Endothelial cell (in vitro differentiated cells): Measurements from ENCODE around the gene PTGES3. TPM values are rescaled to one million over a fixed set of nuclear protein-coding genes. Genes with fewer than 3 reads are reported as not detected.
A peak's percentile ranks its signal among the peaks of the same experiment; 100 is the strongest.

ENCODE experiments used
- DNase-seq: peaks from one replicate; pipeline ENCODE4 v3.0.0; 2021; ENCODE audit warnings: low spot score
- H3K27ac Mint-ChIP-seq: one replicate; pipeline ENCODE4 v1.8.0; 2021; ENCODE audit warnings: mixed read lengths, inconsistent platforms; ENCODE audit not compliant: unreplicated experiment
- H3K27me3 Mint-ChIP-seq: one replicate; pipeline ENCODE4 v1.8.0; 2021; ENCODE audit warnings: mild to moderate bottlenecking, moderate library complexity, mixed read lengths, inconsistent platforms; ENCODE audit not compliant: unreplicated experiment
- H3K36me3 Mint-ChIP-seq: one replicate; pipeline ENCODE4 v1.8.0; 2021; ENCODE audit warnings: mild to moderate bottlenecking, low read depth, mixed read lengths, inconsistent platforms; ENCODE audit not compliant: unreplicated experiment
- H3K4me1 Mint-ChIP-seq: one replicate; pipeline ENCODE4 v1.8.0; 2021; ENCODE audit warnings: mild to moderate bottlenecking, mixed read lengths, inconsistent platforms; ENCODE audit not compliant: unreplicated experiment
- H3K4me3 Mint-ChIP-seq: one replicate; pipeline ENCODE4 v1.8.0; 2021; ENCODE audit warnings: mild to moderate bottlenecking, mixed read lengths, inconsistent platforms; ENCODE audit not compliant: unreplicated experiment
- H3K9me3 Mint-ChIP-seq: one replicate; pipeline ENCODE4 v1.8.0; 2021; ENCODE audit warnings: mixed read lengths, inconsistent platforms; ENCODE audit not compliant: unreplicated experiment
- total RNA-seq: library from RNA; stranded (reverse); fragmentation: NEBNext Ultra II Directional; extraction: Animal tissue kit (Norgen Biotek cat#: 25700); gene quantifications from one replicate; pipeline ENCODE4 v1.2.1, GENCODE V29; 2021; ENCODE audit not compliant: unreplicated experiment
- TF ChIP-seq, protein P1 (sequence below): fragments of 200-600 bp; sonication (generic); IDR thresholded peaks from one replicate; pipeline ENCODE4 v1.5.0; 2021; ENCODE audit warnings: antibody characterized with exemption; ENCODE audit not compliant: unreplicated experiment

PTGES3 gene
- total RNA-seq, 1 donor from 2014 or later, result 165 TPM

DNA sequence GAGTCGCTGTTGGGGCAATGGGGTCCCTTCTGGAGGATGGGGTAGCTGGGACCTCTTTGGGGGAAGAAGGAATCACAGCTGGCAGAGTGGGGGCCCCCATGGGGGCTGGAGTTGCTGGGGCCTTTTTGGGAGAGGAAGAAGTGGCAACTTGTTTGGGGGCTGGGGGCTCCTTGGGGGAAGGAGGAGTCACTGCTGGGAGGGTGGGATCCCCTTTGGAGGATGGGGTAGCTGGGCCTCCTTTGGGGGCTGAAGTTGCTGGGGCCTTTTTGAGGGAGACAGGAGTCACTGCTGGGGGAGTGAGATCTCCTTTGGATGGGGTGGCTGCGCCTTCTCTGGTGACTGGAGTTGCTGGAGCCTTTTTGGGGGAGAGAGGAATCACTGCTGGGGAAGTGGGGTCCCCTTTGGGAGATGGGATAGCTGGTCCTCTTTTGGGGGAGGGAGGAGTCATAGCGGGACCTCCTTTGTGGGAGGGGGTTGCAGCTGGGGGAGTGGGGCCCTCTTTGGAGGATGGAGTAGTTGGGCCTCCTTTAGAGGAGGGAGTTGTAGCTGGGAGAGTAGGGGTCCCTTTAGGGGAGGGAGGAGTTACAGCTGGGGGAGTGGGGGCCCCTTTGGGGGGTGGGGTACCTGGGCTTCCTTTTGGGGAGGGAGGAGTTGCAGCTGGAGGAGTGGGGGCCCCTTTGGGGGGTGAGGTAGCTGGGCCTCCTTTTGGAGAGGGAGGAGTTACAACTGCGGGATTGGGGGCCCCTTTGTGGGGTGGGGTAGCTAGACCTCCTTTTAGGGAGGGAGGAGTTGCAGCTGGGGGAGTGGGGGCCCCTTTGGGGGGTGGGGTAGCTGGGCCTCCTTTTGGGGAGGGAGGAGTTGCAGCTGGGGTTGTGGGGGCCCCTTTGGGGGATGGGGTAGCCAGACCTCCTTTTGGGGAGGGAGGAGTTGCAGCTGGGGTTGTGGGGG, 29.1 kb upstream of the PTGES3 start:
- Mint-ChIP-seq H3K27me3 (peaks cover 10% of the 10 kb centered on the region), H3K9me3 (no peaks in the 10 kb centered on the region), H3K4me3 (no peak overlapping the region), H3K27ac (no peak overlapping the region), H3K36me3 (peaks cover 64% of the 10 kb centered on the region), H3K4me1 (peaks cover 44% of the 10 kb centered on the region)
- no peak for DNase-seq
- TF ChIP-seq, protein P1, sequence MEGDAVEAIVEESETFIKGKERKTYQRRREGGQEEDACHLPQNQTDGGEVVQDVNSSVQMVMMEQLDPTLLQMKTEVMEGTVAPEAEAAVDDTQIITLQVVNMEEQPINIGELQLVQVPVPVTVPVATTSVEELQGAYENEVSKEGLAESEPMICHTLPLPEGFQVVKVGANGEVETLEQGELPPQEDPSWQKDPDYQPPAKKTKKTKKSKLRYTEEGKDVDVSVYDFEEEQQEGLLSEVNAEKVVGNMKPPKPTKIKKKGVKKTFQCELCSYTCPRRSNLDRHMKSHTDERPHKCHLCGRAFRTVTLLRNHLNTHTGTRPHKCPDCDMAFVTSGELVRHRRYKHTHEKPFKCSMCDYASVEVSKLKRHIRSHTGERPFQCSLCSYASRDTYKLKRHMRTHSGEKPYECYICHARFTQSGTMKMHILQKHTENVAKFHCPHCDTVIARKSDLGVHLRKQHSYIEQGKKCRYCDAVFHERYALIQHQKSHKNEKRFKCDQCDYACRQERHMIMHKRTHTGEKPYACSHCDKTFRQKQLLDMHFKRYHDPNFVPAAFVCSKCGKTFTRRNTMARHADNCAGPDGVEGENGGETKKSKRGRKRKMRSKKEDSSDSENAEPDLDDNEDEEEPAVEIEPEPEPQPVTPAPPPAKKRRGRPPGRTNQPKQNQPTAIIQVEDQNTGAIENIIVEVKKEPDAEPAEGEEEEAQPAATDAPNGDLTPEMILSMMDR, result no peak

DNA sequence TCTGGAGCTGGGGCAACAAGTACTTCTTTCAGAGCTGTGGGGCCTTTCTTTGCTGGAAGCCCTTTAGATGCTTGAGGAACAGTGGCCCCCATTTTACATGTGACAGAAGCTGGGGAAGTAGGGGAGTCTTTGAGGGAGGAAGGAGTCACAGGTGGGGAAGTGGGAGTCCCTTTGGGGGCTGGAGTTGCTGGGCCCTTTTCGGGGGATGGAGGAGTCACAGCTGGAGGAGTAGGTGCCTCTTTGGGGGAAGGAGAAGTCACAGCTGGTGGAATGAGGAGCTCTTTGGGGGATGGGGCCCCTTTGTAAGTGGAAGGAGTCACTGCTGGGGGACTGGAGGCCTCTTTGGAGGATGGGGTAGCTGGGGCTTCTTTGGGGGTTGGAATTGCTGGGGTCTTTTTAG, 28.4 kb upstream of the PTGES3 start:
- H3K36me3 Mint-ChIP-seq, result peaks cover 65% of the 10 kb centered on the region
- TF ChIP-seq, protein P1, result no peak
- H3K27ac Mint-ChIP-seq, result peak overlapping the region; percentile 31
- H3K4me1 Mint-ChIP-seq, result peaks cover 38% of the 10 kb centered on the region
- peak overlapping the region; percentile 75 for H3K4me3 Mint-ChIP-seq
- H3K9me3 Mint-ChIP-seq, result no peaks in the 10 kb centered on the region
- no peak for DNase-seq
- H3K27me3 Mint-ChIP-seq, result peaks cover 10% of the 10 kb centered on the region

DNA sequence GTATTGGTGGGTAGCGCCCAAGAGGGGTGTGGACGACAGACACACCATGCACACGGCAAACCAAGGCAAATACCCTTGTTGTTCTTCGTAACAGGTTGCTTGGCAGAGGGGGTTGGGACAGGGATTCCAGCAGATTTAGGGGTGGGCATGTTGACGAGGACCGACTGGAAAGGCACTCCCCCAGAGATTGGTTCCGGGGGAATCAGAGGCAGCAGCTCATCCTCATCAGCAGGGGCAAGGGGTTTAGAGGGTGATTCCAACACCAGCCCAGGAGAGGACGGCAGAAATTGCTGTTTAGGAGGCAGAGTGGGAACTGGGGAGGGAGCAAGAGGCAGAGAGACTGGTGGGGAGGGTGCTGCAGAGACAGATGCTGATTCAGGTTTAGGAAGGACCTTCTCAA, 27.7 kb upstream of the PTGES3 start:
- Mint-ChIP-seq H3K27ac (peak overlapping the region; percentile 31), H3K4me3 (no peak overlapping the region), H3K27me3 (peaks cover 7% of the 10 kb centered on the region), H3K4me1 (peaks cover 31% of the 10 kb centered on the region), H3K9me3 (no peaks in the 10 kb centered on the region), H3K36me3 (peaks cover 63% of the 10 kb centered on the region)
- no peak for DNase-seq
- TF ChIP-seq, protein P1, result no peak

DNA sequence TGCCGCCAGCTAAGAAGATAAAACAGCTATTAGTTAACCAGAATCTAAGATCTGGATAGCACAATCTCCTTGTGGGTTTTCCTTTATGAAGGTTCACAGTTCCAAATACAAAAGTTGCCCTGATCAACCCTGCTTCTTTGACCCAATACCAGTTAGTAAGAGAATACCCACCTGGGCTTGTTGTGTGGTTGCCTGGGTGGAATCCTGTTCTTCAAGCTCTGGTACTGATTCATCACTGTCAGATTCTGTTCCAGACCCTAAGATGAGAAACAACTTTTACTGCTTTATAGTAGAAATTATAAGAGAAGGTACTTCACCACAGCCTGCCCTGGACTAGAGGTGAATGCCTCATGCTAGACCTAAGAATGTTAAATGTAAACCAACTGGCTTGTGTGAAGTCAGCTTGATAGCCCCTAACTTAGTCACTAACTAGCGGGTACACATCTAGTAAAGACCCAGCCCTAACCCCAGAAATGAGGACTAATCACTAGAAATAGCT, 26.4 kb upstream of the PTGES3 start:
- Mint-ChIP-seq H3K4me1 (peaks cover 18% of the 10 kb centered on the region), H3K27me3 (peaks cover 5% of the 10 kb centered on the region), H3K4me3 (no peak overlapping the region), H3K9me3 (no peaks in the 10 kb centered on the region), H3K36me3 (peaks cover 50% of the 10 kb centered on the region), H3K27ac (no peak overlapping the region)
- DNase-seq, result no peak
- TF ChIP-seq, protein P1, result no peak

DNA sequence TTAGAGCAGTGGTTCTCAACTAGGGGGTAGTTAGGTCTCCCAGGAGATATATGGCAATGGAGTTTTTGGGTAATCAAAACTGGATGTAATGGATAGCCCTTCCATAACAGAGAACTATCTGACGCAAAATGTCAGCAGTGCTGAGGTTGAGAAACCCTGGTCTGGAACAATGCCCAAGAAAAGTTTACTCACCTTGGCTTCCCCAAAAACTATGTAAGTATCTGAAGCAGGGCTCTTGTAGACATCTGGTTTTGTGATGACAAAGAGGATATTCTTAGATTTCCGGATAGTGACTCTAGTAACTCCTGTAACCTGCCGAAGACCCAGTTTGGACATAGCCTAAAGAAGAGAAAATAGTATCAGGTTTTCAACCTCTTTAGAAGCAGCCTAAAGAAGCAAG, 25.3 kb upstream of the PTGES3 start:
- Mint-ChIP-seq H3K4me1 (peaks cover 10% of the 10 kb centered on the region), H3K36me3 (peaks cover 40% of the 10 kb centered on the region), H3K27me3 (peaks cover 5% of the 10 kb centered on the region), H3K27ac (no peak overlapping the region), H3K9me3 (no peaks in the 10 kb centered on the region), H3K4me3 (no peak overlapping the region)
- TF ChIP-seq, protein P1, result no peak
- DNase-seq, result no peak
